Ramos (cell line): Measurements from ENCODE around the gene BCKDHA.
"Not testable (repeated sequence)": the region's sequence is repeated elsewhere in the genome, so short reads cannot be mapped to it uniquely, and the experiment has no call there.

Experiments used
- in situ Hi-C: fragments of 300-500 bp; cut with MboI; formaldehyde crosslinking; loops from one replicate; pipeline ENCODE4 v1.14.3; 2022; ENCODE audit warnings: low sequenced_read_pairs; ENCODE audit not compliant: unreplicated experiment

The BCKDHA gene

GRCh38 chr19:41441321-41441945 is 43.8 kb downstream of the BCKDHA start:
- in situ Hi-C loops: no loop called here

DNA sequence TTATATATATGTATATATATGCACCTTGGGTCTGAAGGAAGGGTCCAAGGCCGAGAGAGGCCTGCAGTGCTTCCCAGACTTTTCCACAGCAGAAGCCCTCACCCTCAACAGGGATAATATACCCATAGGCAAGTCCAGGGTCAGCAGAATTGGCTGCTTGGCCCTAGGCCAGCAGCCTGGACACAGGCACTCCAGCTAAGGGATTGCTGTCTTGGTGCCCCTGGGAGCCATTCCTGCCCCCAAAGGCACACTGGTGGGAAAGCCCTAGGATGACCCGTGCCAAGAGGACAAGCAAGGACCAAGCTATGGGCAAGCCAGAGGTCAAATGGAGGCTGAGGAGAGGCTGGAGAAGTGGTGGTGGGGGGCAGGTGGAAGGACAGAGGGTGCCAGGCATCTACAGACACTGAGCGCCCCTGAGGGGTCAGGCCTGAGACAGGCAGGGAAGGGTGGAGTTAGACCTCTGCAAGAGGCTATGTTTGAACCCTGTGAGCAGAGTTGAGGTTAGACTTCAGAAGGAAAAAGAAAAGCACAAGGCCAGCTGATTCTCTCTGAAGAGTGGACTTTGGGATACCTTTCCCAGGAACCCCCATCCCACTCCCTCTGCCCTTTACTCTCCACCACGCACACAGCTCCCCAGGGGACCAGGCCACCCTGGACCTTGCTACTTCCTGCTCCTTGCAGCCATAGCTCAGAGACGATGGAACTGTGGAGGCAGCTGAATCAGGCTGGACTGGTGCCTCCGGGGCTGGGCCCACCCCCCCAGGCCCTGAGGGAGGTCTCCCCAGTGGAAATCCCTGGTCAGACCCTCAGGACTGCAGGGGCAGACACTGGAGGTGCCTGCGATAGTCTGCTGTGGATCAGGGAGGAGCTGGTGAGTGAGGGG is 45.1 kb downstream of the BCKDHA start, which contains the start of gene ERICH4:
ERICH4 (plus strand) TSS at position 684 of the 883 bp plus-strand sequence; CDS start at position 698, 14 bp downstream.
- in situ Hi-C loops: no loop called here

DNA sequence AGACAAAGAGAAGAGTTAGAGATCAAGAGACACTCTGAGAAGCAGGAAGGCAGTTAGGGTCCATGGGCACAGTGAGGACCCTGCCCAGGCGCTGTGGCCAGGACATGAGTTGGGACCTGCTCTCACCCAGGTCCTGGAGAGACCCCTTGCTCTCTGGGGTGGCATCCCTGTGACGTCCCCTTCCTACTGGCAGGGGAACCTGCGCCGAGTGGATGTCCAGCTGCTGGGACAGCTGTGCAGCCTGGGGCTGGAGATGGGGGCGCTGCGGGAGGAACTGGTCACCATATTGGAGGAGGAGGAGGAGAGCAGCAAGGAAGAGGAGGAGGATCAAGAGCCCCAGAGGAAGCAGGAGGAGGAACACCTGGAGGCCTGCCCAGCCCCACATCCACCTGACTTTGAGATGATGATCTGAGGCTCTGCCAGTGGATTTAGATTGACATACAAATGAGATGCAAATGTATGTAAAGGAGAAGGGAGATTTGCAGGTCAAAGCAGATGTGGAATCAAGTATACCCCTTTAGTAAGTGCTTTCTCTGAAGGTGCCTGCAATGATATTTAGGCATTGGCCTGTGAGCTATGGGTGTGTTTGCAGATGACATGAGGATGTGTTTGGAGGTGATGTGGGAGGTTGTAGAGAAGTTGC is 46.3 kb downstream of the BCKDHA start:
- in situ Hi-C loops: no loop called here

GRCh38 chr19:41445575-41445974 is 48.0 kb downstream of the BCKDHA start:
- in situ Hi-C loops: loop anchor here (5.0 kb wide), 1 partner anchor 127 kb away; no protein-coding TSS in a partner anchor

- in situ Hi-C loops: loop anchor here (5.0 kb wide), 1 partner anchor 124 kb away; no protein-coding TSS in a partner anchor
Measured at GRCh38 chr19:41447732-41448332, 50.2 kb downstream of the BCKDHA start.

GRCh38 chr19:41449079-41449864 is 51.7 kb downstream of the BCKDHA start:
- in situ Hi-C loops: loop anchor here (5.0 kb wide), 1 partner anchor 123 kb away; no protein-coding TSS in a partner anchor

- in situ Hi-C loops: loop anchor here (5.0 kb wide), 1 partner anchor 122 kb away; no protein-coding TSS in a partner anchor
Measured at GRCh38 chr19:41449865-41450178, 52.2 kb downstream of the BCKDHA start.

DNA sequence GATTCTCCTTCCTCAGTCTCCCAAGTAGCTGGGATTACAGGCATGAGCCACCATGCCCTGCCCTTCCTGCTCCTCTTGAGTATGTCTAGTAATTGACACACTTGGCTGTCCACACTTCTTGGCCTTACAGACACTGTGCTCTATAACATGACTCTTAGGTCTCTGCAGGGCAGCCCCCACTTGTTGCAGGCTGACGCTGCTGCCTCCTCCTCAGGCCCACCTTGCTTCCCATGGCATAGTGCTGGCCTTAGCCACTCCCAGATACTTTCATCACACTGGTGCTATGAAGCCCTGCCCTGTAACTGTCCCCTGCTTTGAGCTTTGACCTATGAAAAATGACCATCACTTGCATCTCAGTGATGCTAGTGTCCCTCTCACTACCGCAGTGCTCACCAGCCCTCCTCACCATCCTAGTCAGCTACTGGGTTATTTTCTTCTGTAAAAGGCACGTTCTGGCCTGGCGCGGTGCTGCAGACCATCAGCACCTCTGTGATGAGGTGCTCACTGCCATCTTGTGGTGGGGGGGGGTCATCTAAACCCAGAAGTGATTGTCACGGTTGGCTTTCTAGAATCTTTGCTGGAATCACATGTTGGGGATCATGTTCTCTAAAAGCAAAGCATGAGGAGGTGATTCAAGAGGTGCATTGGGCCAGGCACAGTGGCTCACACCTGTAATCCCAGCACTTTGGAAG is 55.1 kb downstream of the BCKDHA start:
- in situ Hi-C loops: no loop called here

GRCh38 chr19:41455936-41456335 is 58.3 kb downstream of the BCKDHA start:
- in situ Hi-C loops: no loop called here

GRCh38 chr19:41456342-41456918 is 58.8 kb downstream of the BCKDHA start:
- in situ Hi-C loops: no loop called here

DNA sequence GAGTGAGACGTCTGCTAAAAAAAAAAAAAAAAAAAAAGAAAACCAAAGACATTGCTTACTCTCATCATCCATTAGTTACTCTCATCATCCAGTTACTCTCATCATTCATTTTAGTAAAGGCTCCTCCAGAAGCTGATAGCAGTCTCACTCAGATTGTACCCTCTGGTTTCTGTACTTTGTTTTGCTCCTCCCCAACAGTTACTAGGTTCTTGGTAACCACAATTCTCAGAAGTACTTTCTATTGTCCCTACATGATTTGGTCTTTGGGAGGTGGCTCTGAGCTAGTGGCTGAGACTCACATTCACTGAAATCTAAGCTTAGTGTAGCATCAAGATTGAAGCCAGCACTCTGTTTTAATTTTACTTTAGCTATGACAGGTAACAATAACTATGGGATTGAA is 59.6 kb downstream of the BCKDHA start:
- in situ Hi-C loops: no loop called here

- in situ Hi-C loops: no loop called here
Measured at GRCh38 chr19:41462497-41462896, 64.9 kb downstream of the BCKDHA start.

DNA sequence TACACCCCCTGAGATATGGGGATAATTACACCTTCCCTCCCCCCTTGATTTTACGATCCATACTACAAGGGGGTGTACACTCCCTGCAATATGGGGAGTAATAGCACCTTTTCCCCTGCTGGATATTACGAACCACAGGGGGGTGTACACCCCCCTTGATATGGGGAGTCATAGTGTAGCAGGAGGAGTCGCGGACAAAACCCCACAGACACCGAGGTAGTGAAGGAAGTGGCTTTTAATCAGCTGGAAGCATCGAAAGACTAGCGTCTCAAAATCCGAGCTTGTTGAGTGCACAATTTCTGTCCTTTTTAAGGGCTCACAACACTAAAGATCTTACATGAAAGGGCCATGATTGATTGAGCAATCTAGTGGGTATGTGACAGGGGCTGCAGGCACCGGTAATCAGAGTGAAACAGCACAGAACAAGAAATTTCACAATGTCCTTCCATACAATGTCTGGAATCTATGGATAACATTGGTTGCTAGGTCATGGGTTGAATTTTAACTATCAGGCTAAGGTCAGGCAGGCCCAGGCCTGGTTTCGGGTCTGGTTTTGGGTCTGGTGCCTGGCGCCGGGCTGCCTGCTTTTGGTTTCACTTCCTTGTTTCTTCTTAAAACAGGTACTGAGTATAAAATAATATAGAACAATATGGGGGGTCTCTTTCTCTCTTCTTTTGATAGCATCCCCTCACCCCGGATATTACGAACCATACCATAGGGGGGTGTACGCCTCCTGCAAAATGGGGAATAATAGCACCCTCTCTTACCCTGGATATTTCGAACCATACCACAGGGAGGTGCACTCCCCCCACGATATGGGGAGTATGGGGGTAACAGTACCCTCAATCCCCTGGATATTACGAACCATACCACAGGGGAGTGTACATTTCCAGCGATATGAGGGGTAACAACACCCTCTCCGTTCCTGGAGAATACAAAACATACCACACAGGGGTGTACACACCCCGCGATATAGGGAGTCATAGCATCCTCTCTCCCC is 65.9 kb downstream of the BCKDHA start:
- in situ Hi-C loops: not testable (repeated sequence)
